ENCODE data around the gene CAMK2G.

DNA sequence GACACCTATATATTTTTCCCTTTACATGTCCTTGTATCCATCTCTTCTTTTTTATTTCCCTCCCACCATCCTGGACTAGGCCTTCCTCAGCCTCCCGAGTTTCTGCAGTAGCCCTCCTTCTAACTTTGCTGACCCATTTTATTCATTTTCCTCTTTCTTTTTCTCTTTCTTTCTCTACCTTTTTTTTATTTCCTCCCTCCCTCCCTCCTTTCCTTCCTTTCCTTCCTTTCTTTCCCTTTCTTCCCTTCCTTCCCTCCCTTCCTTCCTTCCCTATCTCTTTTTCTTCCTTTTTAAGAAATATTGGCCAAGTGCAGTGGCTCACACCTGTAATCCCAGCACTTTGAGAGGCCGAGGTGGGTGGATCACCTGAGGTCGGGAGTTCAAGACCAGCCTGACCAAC, 9.7 kb upstream of the CAMK2G start:
- TF ChIP-seq, protein P1, sequence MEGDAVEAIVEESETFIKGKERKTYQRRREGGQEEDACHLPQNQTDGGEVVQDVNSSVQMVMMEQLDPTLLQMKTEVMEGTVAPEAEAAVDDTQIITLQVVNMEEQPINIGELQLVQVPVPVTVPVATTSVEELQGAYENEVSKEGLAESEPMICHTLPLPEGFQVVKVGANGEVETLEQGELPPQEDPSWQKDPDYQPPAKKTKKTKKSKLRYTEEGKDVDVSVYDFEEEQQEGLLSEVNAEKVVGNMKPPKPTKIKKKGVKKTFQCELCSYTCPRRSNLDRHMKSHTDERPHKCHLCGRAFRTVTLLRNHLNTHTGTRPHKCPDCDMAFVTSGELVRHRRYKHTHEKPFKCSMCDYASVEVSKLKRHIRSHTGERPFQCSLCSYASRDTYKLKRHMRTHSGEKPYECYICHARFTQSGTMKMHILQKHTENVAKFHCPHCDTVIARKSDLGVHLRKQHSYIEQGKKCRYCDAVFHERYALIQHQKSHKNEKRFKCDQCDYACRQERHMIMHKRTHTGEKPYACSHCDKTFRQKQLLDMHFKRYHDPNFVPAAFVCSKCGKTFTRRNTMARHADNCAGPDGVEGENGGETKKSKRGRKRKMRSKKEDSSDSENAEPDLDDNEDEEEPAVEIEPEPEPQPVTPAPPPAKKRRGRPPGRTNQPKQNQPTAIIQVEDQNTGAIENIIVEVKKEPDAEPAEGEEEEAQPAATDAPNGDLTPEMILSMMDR (IDR thresholded peaks at IDR 0.05 in 4 of 5, conservative IDR thresholded peaks at IDR 0.05 in 1 of 5), result no peak
- no peak for TF ChIP-seq POLR2A (IDR thresholded peaks at IDR 0.05)
